KMS-11 (cell line): ENCODE measurements around the gene GPR18.

Experiments used
- H2AFZ ChIP-seq: fragments of 200-600 bp; sonication (generic); 2 replicates; pipeline ENCODE4 v1.6.1; 2016; ENCODE audit warnings: antibody characterized with exemption, mixed run types, low read depth
- H3K27ac ChIP-seq: fragments of 200-600 bp; sonication (generic); 2 replicates; pipeline ENCODE4 v1.6.1; 2016; ENCODE audit warnings: mild to moderate bottlenecking, mixed run types
- H3K27me3 ChIP-seq: fragments of 200-600 bp; sonication (generic); 2 replicates; pipeline ENCODE4 v1.6.1; 2017; ENCODE audit warnings: mild to moderate bottlenecking, low read depth, mixed run types, moderate library complexity; ENCODE audit not compliant: insufficient read depth
- H3K36me3 ChIP-seq: fragments of 200-600 bp; sonication (generic); 2 replicates; pipeline ENCODE4 v1.6.1; 2017; ENCODE audit warnings: mild to moderate bottlenecking, mixed run types; ENCODE audit not compliant: insufficient read depth
- H3K4me1 ChIP-seq: fragments of 200-600 bp; sonication (generic); 2 replicates; pipeline ENCODE4 v1.6.1; 2016; ENCODE audit warnings: mild to moderate bottlenecking, low read depth, mixed run types; ENCODE audit not compliant: poor library complexity, severe bottlenecking
- H3K4me2 ChIP-seq: fragments of 200-600 bp; sonication (generic); 2 replicates; pipeline ENCODE4 v1.7.0; 2016; ENCODE audit warnings: mild to moderate bottlenecking, mixed run types
- H3K4me3 ChIP-seq: fragments of 200-600 bp; sonication (generic); IDR thresholded peaks from 2 replicates; pipeline ENCODE4 v1.6.1; 2017; ENCODE audit warnings: low read depth, low read length, mixed read lengths; ENCODE audit not compliant: insufficient read depth
- H3K79me2 ChIP-seq: fragments of 200-600 bp; sonication (generic); 2 replicates; pipeline ENCODE4 v1.6.1; 2016; ENCODE audit warnings: low read depth, mixed run types; ENCODE audit not compliant: insufficient read depth
- H3K9ac ChIP-seq: fragments of 200-600 bp; sonication (generic); 2 replicates; pipeline ENCODE4 v1.6.1; 2016; ENCODE audit warnings: mild to moderate bottlenecking, mixed run types
- H4K20me1 ChIP-seq: fragments of 200-600 bp; sonication (generic); 2 replicates; pipeline ENCODE4 v1.6.1; 2016; ENCODE audit warnings: mild to moderate bottlenecking, mixed run types; ENCODE audit not compliant: insufficient read depth
- TF ChIP-seq, protein P1 (sequence below): fragments of 200-600 bp; sonication (generic); conservative IDR thresholded peaks from 2 replicates; pipeline ENCODE4 v1.6.1; 2017; ENCODE audit warnings: low read depth, mild to moderate bottlenecking, antibody characterized with exemption, low read length, moderate library complexity, mixed read lengths

The GPR18 gene

DNA sequence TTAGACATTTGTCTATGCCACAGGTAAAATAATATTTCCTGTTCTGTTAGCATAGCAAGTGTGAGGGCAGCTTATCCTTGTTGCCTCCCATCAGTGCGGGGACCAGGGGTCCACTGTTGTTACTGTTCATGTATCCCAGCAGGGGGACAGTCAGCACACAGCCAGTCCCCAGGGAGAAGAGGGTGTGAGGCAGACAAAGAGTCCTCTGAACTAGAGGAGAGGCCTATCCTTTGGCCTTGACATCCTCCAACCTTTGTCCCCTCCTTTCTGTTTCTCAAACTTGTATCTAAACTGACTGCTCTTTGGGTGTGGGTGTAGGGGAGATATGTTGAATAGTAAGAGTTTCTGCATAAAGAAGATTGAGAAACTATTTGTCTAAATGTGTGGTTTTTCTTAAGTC is 2.9 kb upstream of the GPR18 start:
- Histone ChIP-seq H3K4me1 (no peaks in the 10 kb centered on the region), H2AFZ (no peak overlapping the region), H3K9ac (no peak overlapping the region), H3K79me2 (no peaks in the 10 kb centered on the region), H3K27me3 (no peaks in the 10 kb centered on the region), H3K4me2 (no peak overlapping the region), H3K4me3 (no peak overlapping the region), H3K27ac (no peak overlapping the region), H4K20me1 (no peaks in the 10 kb centered on the region), H3K36me3 (no peaks in the 10 kb centered on the region)
- TF ChIP-seq, protein P1, sequence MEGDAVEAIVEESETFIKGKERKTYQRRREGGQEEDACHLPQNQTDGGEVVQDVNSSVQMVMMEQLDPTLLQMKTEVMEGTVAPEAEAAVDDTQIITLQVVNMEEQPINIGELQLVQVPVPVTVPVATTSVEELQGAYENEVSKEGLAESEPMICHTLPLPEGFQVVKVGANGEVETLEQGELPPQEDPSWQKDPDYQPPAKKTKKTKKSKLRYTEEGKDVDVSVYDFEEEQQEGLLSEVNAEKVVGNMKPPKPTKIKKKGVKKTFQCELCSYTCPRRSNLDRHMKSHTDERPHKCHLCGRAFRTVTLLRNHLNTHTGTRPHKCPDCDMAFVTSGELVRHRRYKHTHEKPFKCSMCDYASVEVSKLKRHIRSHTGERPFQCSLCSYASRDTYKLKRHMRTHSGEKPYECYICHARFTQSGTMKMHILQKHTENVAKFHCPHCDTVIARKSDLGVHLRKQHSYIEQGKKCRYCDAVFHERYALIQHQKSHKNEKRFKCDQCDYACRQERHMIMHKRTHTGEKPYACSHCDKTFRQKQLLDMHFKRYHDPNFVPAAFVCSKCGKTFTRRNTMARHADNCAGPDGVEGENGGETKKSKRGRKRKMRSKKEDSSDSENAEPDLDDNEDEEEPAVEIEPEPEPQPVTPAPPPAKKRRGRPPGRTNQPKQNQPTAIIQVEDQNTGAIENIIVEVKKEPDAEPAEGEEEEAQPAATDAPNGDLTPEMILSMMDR = no peak

DNA sequence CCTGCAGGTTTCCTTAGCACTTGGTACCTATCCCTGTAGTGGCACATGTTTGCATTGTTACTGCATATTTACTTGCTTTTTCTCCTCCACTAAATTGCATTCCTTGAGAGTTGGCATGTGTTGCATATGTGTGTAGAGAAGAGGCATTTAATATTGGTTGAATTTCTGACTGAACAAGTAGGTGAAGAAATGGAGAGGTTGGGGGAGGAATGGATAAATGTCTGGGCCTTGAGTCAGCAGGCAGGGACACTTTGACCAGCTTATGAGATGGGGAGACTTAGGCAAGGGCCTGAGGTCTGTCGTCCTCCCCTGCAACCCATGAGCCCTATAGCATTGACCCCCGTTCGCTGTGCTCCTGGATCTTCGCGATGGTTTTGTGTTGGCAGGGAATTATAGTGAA is 2.0 kb upstream of the GPR18 start:
- Histone ChIP-seq H3K9ac (no peak overlapping the region), H3K4me1 (no peaks in the 10 kb centered on the region), H3K4me3 (no peak overlapping the region), H3K4me2 (no peak overlapping the region), H3K36me3 (no peaks in the 10 kb centered on the region), H2AFZ (no peak overlapping the region), H4K20me1 (no peaks in the 10 kb centered on the region), H3K27me3 (no peaks in the 10 kb centered on the region), H3K79me2 (no peaks in the 10 kb centered on the region), H3K27ac (no peak overlapping the region)
- TF ChIP-seq, protein P1 = no peak

DNA sequence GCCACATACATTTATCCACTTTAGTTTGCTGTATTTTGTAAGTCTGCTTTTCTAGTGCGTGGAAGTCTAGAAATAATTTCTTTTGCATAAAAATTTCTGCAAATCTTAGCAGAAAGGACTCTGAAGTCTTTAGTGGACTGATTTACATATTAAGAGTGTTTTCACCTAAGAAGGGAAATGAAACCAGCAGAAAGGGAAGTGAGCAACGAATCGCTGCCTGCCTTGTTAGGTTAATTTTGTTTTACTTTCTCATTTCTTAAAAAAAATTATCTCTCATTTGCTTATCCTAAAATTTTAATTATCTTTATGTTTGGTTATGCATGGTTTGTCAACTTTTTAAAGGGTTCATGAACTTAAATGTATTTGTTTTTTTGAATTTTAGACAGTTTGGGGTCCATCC is 767 bp upstream of the GPR18 start:
- H3K36me3 ChIP-seq = no peaks in the 10 kb centered on the region
- H2AFZ ChIP-seq = no peak overlapping the region
- no peak overlapping the region for H3K27ac ChIP-seq
- no peaks in the 10 kb centered on the region for H3K27me3 ChIP-seq
- H3K4me3 ChIP-seq = no peak overlapping the region
- H3K79me2 ChIP-seq = no peaks in the 10 kb centered on the region
- H3K4me1 ChIP-seq = no peaks in the 10 kb centered on the region
- no peaks in the 10 kb centered on the region for H4K20me1 ChIP-seq
- TF ChIP-seq, protein P1 = no peak
- no peak overlapping the region for H3K4me2 ChIP-seq
- no peak overlapping the region for H3K9ac ChIP-seq

DNA sequence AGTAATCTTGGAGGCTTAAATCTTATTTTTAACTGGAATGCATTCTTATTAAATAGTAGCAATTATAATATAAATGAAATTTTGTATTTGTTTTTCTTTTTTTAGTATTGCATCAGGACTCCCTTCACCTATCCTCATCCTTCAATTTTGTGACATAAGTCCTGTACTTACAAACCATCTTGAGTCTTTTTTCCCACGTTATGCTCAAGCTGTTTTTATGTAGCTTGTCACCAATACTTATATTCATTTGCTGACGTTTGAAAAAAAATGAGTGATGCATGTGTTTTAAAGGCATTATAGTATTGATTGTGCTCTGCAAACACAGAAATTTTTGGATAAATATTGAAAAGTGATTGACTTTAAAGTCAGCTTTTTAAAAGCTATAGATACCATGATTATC is 888 bp downstream of the GPR18 start:
- H3K9ac ChIP-seq = no peak overlapping the region
- no peaks in the 10 kb centered on the region for H3K4me1 ChIP-seq
- no peaks in the 10 kb centered on the region for H3K79me2 ChIP-seq

More for the DNA sequence above, 888 bp downstream of the GPR18 start:
- Histone ChIP-seq H3K27ac (no peak overlapping the region), H3K4me2 (no peak overlapping the region), H3K4me3 (no peak overlapping the region), H4K20me1 (no peaks in the 10 kb centered on the region), H2AFZ (no peak overlapping the region), H3K36me3 (no peaks in the 10 kb centered on the region), H3K27me3 (no peaks in the 10 kb centered on the region)
- TF ChIP-seq, protein P1 = no peak
